Stimulated activated CD8-positive, alpha-beta memory T cell treated with anti-CD3 and anti-CD28 coated beads, Interleukin-2, amount 100 ng/mL, for 1 hour (primary cell): ENCODE measurements around the gene PKN1.
A peak's percentile ranks its signal among the peaks of the same experiment; 100 is the strongest.

ENCODE experiments used
- DNase-seq, 2 donors: peaks; one replicate each; pipeline ENCODE4 v3.0.0-alpha.2; 2020; ENCODE audit warnings: low read depth in 2 of 2

Gene PKN1

GRCh38 chr19:14514215-14514863 is 81.2 kb downstream of the PKN1 start:
- DNase-seq, result no peak

- DNase-seq, result no peak
Observed at GRCh38 chr19:14515501-14516047, 82.5 kb downstream of the PKN1 start.

GRCh38 chr19:14516048-14516534 is 83.0 kb downstream of the PKN1 start:
- DNase-seq, result no peak

- DNase-seq, result no peak
Observed at GRCh38 chr19:14516746-14517438, 83.8 kb downstream of the PKN1 start.

- no peak for DNase-seq
Observed at GRCh38 chr19:14517446-14517839, 84.3 kb downstream of the PKN1 start.

GRCh38 chr19:14517840-14518505 is 84.9 kb downstream of the PKN1 start, which contains the start of gene DNAJB1:
Gene DNAJB1 (minus strand): TSS chr19:14518397. CDS start chr19:14518349, 48 bp downstream.
- peak; percentile 31 to 44 for DNase-seq

GRCh38 chr19:14519245-14519859 is 86.2 kb downstream of the PKN1 start:
- DNase-seq, result no peak

GRCh38 chr19:14519860-14520407 is 86.8 kb downstream of the PKN1 start:
- no peak for DNase-seq

GRCh38 chr19:14520543-14520942 is 87.4 kb downstream of the PKN1 start:
- no peak for DNase-seq
